ENCODE results near the gene FAT4. TPM values are rescaled to one million over a fixed set of nuclear protein-coding genes. Genes with fewer than 3 reads are reported as not detected.

FAT4 gene
- total RNA-seq, 2 experiments from 2014 or later: not detected

DNA sequence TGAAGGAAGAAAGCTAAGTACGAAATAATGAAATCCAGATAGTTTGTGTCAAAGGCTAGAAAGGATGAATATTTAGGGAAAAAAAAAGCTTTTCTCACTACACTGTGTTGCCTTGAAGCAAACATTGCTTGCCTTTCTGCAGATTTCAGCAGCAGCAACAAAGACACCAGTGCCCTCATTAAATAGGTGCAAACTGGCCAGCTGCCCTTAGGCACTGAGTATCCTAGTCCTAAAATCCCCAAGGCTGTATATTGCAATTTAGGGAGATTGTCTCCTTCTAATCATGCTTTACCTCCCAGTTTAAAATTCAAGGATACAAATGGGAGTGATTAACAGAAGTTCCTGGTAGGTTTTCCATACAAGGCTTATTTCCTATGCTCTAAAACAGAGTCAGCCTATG is 8.6 kb upstream of the FAT4 start:
- Mint-ChIP-seq H3K4me3 (no peak overlapping the region), H3K27me3 (no peaks in the 10 kb centered on the region), H3K36me3 (ENCODE audit: low read depth) (no peaks in the 10 kb centered on the region), H3K9me3 (no peaks in the 10 kb centered on the region), H3K4me1 (no peaks in the 10 kb centered on the region), H3K27ac (no peak overlapping the region)
- CTCF ChIA-PET: interaction anchor here (2.0 kb wide), 1 partner anchor 8 kb away, joined by 8 read pairs; no protein-coding TSS in a partner anchor
- POLR2A ChIA-PET: no interaction called here
- no peak for DNase-seq

DNA sequence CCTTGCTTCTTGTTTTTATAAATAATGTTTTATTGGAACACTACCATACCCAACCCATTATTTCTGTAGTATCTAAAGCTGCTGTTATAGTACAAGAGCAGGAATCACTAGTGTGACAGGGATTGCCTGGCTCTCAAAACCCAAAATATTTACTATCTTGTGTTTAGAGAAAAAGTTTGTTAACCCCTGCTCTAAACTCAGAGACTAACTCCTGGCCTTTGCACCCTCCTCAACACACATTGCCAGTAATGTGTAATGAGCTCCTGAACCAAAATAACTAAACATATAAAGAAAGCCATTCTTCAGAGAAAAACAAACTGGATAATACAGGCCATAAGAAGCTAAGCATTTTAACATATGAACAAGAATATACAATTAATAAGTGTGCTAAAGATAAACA is 8.2 kb upstream of the FAT4 start:
- no peaks in the 10 kb centered on the region for H3K36me3 Mint-ChIP-seq (ENCODE audit: low read depth)
- H3K9me3 Mint-ChIP-seq: no peaks in the 10 kb centered on the region
- no peak for DNase-seq
- H3K4me1 Mint-ChIP-seq: no peaks in the 10 kb centered on the region
- H3K27ac Mint-ChIP-seq: no peak overlapping the region
- peaks cover 2% of the 10 kb centered on the region for H3K27me3 Mint-ChIP-seq
- ChIA-PET CTCF (no interaction called here), POLR2A (no interaction called here)
- H3K4me3 Mint-ChIP-seq: no peak overlapping the region

DNA sequence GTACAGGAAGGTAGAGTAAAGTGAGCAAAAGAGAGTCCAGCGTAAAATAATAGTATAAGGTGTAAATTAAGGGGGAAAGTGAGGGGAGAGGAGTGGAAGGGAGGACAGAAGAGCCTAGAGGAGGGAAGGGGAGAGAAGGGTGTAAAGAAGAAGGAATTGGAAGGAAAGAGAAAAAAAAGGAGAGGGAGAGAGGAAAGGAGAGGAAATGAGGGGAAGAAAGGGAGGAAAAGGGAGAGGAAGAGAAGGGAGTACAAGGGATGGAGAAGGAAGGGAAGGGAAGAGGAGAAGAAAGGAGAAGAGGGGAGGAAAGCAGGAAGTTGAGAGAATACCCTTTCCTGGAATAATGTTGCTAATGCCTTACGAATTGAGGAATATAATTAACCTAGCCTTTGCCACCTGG is 3.3 kb upstream of the FAT4 start:
- no peak for DNase-seq
- H3K27ac Mint-ChIP-seq: no peak overlapping the region
- no peak overlapping the region for H3K4me3 Mint-ChIP-seq
- ChIA-PET CTCF (no interaction called here), POLR2A (no interaction called here)
- H3K9me3 Mint-ChIP-seq: no peaks in the 10 kb centered on the region
- H3K27me3 Mint-ChIP-seq: peaks cover 29% of the 10 kb centered on the region
- H3K36me3 Mint-ChIP-seq (ENCODE audit: low read depth): no peaks in the 10 kb centered on the region
- peaks cover 24% of the 10 kb centered on the region for H3K4me1 Mint-ChIP-seq

DNA sequence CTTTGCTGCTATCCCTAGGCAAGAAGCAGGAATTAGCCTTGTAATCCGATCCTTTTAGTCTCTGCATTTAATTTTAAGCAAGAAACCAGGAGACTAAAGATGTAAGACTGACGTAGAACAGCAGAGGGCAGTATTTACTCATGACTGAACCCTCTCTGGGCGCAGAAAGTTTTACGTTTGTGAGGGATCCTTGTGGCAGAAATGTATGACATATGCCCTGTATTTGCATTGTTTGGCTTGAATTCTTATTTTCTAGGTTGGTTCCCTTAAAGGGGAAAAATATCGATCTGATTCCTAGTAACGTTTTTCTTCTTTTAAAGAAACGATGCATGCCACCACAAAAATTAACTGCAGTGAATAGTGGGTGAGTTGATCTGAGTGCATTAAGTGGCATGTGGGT is 1.3 kb upstream of the FAT4 start:
- peak; percentile 23 for DNase-seq
- Mint-ChIP-seq H3K27me3 (peaks cover 48% of the 10 kb centered on the region), H3K36me3 (ENCODE audit: low read depth) (no peaks in the 10 kb centered on the region), H3K4me1 (peaks cover 35% of the 10 kb centered on the region), H3K9me3 (no peaks in the 10 kb centered on the region), H3K4me3 (no peak overlapping the region), H3K27ac (no peak overlapping the region)
- ChIA-PET POLR2A (no interaction called here), CTCF (interaction anchor here (0.7 to 1.9 kb wide), 2 partner anchors 8 to 350 kb away, joined by 3 to 8 read pairs; no protein-coding TSS in a partner anchor)

DNA sequence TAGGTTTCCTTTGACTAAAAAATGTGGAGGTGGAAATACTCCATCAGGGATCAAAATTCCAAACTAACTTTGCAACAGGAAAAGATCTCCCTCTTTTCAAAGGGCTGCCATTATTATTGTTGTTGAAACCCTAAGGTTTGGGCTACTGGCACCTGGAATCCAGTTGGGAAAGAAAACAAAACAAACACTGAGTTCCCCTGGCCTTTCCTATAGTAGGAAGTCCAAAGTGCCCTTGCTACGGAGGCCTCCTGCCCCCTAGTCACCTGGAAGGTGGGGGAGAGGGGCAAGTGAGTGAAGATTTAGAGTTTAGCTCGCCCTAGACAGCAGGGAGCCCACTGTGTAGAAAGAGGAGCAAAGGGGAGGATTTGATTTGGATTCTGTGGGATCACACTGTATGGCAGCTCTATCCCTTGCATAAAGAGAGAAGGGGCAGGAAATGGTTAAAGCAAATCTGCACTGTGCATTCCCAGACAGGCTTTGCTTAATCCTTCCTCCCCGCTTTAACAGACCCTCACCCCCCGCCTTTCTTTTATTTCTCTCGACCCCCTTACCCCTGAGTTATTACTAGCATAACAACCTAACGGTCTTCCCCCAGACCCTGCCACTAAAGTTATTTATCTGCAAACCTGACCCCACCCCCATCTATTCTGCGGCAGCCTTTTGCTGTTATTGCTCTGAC is 627 bp upstream of the FAT4 start:
- ChIA-PET CTCF (interaction anchor here (1.9 kb wide), 1 partner anchor 9 kb away, joined by 8 read pairs; no protein-coding TSS in a partner anchor), POLR2A (no interaction called here)
- Mint-ChIP-seq H3K9me3 (no peaks in the 10 kb centered on the region), H3K36me3 (ENCODE audit: low read depth) (no peaks in the 10 kb centered on the region), H3K27me3 (peaks cover 49% of the 10 kb centered on the region), H3K4me3 (peak overlapping the region; percentile 39), H3K4me1 (peaks cover 35% of the 10 kb centered on the region), H3K27ac (no peak overlapping the region)
- no peak for DNase-seq

DNA sequence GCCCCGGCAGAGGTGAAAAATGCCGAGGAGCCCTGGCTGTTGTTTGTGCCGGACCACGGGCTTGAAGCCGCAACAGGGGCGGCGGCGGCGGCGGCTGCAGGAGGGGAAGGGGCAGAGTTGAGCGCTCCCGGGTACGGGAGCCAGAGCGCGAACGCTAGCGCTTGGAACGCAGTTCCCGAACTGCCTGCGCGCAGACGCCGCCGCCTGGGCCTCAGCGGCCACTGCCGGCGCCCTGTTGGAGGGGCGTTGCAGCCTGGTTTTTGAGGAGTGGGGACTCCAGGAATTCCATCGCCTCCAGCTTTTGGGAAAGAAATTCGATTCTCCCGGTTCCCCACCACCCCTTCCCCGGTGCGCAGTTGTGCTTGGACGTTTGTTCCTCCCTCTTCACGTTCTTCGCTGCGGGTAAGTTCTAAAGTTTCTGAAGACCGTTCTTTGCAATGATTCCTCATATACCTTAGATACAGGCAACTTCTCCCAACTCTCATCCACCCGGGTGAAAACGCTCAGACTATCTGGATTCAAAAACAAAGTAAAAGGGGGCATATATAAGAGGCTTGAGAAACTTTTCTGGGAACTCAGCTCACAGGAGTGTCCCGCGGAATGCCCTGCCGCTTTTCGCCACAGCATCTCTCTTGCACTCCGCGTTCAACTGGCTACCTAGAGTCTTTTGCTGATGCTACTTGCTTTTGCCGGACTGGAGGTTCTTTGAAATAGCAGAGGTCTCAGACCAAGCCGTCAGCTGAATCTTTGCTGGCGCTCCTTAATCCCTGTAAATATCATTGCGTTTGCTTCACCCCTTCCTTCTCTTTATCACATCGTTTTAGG is 1.0 kb downstream of the FAT4 start:
- Mint-ChIP-seq H3K27ac (no peak overlapping the region), H3K4me3 (peak overlapping the region; percentile 75), H3K36me3 (ENCODE audit: low read depth) (no peaks in the 10 kb centered on the region), H3K9me3 (no peaks in the 10 kb centered on the region), H3K27me3 (peaks cover 49% of the 10 kb centered on the region), H3K4me1 (peaks cover 35% of the 10 kb centered on the region)
- ChIA-PET CTCF (no interaction called here), POLR2A (no interaction called here)
- DNase-seq: peak; percentile 17

DNA sequence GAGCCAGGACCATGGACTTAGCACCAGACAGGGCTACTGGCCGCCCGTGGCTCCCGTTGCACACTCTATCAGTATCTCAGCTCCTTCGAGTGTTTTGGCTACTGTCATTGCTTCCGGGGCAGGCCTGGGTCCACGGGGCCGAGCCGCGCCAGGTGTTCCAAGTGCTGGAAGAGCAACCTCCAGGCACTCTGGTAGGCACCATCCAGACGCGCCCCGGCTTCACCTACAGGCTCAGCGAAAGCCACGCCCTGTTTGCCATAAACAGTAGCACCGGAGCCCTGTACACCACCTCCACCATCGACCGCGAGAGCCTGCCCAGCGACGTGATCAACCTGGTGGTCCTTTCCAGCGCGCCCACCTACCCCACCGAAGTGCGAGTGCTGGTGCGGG is 1.6 kb downstream of the FAT4 start:
- H3K4me1 Mint-ChIP-seq: peaks cover 35% of the 10 kb centered on the region
- H3K27me3 Mint-ChIP-seq: peaks cover 47% of the 10 kb centered on the region
- H3K27ac Mint-ChIP-seq: no peak overlapping the region
- no peaks in the 10 kb centered on the region for H3K36me3 Mint-ChIP-seq (ENCODE audit: low read depth)
- H3K4me3 Mint-ChIP-seq: peak overlapping the region; percentile 75
- H3K9me3 Mint-ChIP-seq: no peaks in the 10 kb centered on the region
- POLR2A ChIA-PET: no interaction called here
- DNase-seq: no peak
- CTCF ChIA-PET: no interaction called here

DNA sequence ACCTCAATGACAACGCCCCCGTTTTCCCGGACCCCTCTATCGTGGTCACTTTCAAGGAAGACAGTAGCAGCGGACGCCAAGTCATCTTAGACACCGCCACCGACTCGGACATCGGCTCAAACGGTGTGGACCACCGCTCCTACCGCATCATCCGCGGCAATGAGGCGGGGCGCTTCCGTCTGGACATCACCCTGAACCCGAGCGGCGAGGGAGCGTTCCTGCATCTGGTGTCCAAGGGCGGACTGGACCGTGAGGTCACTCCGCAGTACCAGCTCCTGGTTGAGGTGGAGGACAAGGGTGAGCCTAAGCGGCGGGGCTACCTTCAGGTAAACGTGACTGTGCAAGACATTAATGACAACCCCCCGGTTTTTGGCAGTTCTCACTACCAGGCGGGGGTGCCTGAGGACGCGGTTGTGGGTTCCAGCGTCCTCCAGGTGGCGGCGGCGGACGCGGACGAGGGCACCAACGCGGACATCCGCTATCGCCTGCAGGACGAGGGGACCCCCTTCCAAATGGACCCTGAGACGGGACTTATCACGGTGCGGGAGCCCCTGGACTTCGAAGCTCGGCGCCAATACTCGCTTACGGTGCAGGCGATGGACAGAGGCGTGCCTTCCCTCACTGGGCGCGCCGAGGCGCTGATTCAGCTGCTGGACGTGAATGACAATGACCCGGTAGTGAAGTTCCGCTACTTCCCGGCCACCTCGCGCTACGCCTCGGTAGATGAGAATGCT is 2.2 kb downstream of the FAT4 start:
- Mint-ChIP-seq H3K36me3 (ENCODE audit: low read depth) (no peaks in the 10 kb centered on the region), H3K27me3 (peaks cover 47% of the 10 kb centered on the region), H3K4me3 (peak overlapping the region; percentile 28), H3K9me3 (no peaks in the 10 kb centered on the region), H3K27ac (no peak overlapping the region), H3K4me1 (peaks cover 35% of the 10 kb centered on the region)
- ChIA-PET CTCF (no interaction called here), POLR2A (no interaction called here)
- no peak for DNase-seq

DNA sequence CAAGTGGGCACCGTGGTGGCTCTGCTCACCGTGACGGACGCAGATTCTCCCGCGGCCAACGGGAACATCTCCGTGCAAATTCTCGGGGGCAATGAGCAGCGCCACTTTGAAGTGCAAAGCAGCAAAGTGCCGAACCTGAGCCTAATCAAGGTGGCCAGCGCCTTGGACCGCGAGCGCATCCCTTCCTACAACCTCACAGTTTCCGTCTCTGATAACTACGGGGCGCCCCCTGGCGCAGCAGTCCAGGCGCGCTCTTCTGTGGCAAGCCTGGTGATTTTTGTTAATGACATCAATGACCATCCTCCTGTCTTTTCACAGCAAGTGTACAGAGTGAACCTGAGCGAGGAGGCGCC is 2.7 kb downstream of the FAT4 start:
- Mint-ChIP-seq H3K4me3 (peak overlapping the region; percentile 4), H3K36me3 (ENCODE audit: low read depth) (no peaks in the 10 kb centered on the region), H3K27ac (no peak overlapping the region), H3K4me1 (peaks cover 35% of the 10 kb centered on the region), H3K9me3 (no peaks in the 10 kb centered on the region), H3K27me3 (peaks cover 47% of the 10 kb centered on the region)
- peak; percentile 16 for DNase-seq
- ChIA-PET CTCF (no interaction called here), POLR2A (no interaction called here)

DNA sequence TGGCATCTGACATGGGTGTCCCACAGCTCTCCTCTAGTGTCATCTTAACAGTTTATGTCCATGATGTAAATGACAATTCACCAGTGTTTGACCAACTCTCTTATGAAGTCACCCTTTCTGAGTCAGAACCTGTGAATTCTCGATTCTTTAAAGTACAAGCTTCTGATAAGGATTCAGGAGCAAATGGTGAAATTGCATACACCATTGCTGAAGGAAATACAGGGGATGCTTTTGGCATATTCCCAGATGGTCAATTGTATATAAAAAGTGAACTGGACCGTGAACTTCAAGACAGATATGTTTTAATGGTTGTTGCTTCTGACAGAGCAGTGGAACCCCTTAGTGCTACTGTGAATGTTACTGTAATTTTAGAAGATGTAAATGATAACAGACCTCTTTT is 4.6 kb downstream of the FAT4 start:
- ChIA-PET CTCF (interaction anchor here (1.2 kb wide), 1 partner anchor 9 kb away, joined by 3 read pairs; no protein-coding TSS in a partner anchor), POLR2A (no interaction called here)
- Mint-ChIP-seq H3K9me3 (no peaks in the 10 kb centered on the region), H3K27me3 (peaks cover 40% of the 10 kb centered on the region), H3K27ac (no peak overlapping the region), H3K36me3 (ENCODE audit: low read depth) (no peaks in the 10 kb centered on the region), H3K4me3 (no peak overlapping the region), H3K4me1 (peaks cover 29% of the 10 kb centered on the region)
- no peak for DNase-seq

DNA sequence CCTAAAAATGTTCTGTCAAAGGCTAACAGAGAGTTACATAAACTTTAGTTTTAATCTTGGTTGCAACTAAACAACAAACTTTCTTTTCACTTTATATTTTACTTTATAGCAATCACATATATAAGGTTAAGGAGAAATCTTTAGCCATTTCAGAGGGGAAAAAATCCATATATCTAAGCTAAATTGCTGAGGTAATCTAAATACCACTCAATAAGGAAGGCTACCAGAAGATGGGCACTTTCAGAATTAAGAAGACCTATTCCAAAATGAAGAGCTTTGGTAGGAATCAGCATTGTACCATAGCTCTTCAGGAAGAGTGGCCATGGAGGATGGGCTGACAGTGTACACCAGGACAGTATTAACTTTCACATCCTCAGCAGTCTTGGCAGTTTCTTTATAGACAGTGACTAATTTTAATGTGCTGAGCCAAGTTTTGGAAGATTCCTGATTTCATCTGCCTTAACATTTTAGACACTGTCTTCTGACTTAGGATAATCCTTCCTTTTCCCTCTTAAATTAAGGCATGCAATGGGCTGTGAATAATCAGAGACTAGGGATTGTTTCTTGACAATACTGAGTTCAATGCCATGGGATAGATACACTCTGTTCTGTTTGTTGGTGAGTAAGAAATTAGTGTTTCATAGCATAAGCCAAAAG is 7.1 kb downstream of the FAT4 start:
- Mint-ChIP-seq H3K4me1 (peaks cover 7% of the 10 kb centered on the region), H3K36me3 (ENCODE audit: low read depth) (no peaks in the 10 kb centered on the region), H3K4me3 (no peak overlapping the region), H3K27ac (no peak overlapping the region), H3K9me3 (no peaks in the 10 kb centered on the region), H3K27me3 (peaks cover 16% of the 10 kb centered on the region)
- ChIA-PET CTCF (no interaction called here), POLR2A (no interaction called here)
- DNase-seq: no peak

DNA sequence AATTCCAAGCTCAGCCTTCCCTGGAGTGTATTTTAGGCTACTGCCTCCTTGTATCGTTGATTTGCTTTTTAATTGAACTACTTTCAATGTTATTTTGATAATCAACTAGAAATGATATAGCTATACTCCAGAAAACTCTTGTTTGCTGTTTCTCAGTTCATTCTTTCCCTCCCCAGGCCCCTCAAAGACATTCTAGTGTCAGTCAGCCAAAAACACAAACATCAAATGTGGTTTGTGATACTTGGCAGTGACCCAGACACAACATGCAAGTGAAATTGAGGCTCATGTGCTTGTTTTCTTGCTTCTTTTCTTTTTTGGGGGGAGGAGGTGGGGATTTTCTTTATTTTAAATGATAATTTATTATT is 7.6 kb downstream of the FAT4 start:
- no peak overlapping the region for H3K4me3 Mint-ChIP-seq
- peaks cover 11% of the 10 kb centered on the region for H3K27me3 Mint-ChIP-seq
- H3K36me3 Mint-ChIP-seq (ENCODE audit: low read depth): no peaks in the 10 kb centered on the region
- POLR2A ChIA-PET: no interaction called here
- no peak overlapping the region for H3K27ac Mint-ChIP-seq
- no peak for DNase-seq
- CTCF ChIA-PET: no interaction called here
- peaks cover 4% of the 10 kb centered on the region for H3K4me1 Mint-ChIP-seq
- H3K9me3 Mint-ChIP-seq: no peaks in the 10 kb centered on the region

DNA sequence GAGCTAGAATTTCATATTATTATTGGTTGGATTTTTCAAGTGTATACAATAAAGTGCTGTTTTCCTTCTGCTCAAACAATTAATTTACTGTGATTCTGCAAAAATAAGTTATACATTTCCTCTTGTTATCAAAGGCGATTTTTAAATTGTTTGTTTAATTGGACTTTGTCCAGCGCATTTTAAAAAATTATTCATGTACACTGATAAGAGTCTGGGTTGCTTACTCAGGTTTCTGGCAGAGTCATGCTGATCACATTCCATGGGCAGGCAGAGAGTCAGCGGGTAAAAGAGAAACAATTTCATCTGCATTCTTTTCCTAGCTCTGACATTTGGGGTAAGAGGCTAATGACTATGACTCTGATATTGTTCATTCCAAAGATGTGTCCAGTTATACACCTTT is 8.9 kb downstream of the FAT4 start:
- no peaks in the 10 kb centered on the region for H3K9me3 Mint-ChIP-seq
- H3K27ac Mint-ChIP-seq: no peak overlapping the region
- no peaks in the 10 kb centered on the region for H3K36me3 Mint-ChIP-seq (ENCODE audit: low read depth)
- H3K4me3 Mint-ChIP-seq: no peak overlapping the region
- no peaks in the 10 kb centered on the region for H3K27me3 Mint-ChIP-seq
- no peak for DNase-seq
- POLR2A ChIA-PET: no interaction called here
- no peaks in the 10 kb centered on the region for H3K4me1 Mint-ChIP-seq
- CTCF ChIA-PET: no interaction called here
